ENCODE results near the gene ATP2A1. TPM values are rescaled to one million over a fixed set of nuclear protein-coding genes. Genes with fewer than 3 reads are reported as not detected.

The ATP2A1 gene
- total RNA-seq, 1 donor from 2014 or later: 8.2 TPM

DNA sequence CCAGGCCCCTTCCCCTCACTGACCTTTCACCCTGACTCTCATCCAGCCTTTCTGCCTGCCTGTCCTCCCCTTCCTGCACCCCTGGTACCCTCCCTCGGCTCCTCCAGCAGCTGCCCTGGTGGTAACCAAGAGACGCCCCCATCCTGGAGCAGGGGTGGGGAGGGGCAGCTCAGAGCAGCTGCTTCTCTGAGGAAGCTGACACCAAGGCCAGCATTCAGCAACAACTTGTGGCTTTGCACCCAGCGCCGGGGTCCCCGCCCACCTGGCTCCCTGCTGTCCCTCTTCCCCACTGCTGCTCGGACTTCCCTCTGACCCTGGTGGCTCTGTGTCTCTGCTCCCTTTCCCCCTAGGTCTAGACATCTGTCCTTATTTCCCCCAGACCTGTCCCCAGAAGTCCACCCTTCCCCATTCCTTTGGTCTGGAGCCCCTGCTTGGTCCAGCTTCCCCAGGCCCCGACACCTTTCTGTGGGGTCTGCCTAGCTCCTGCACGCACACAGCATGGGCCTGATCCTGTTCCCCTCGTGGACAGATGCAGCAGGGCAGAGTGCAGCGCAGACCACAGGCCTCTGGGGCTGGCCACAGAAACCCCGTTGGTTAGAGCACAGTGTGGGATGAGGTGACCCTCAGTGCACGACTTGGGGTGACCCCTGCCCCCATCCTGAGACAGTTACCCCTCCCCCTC lies 1.2 kb upstream of the ATP2A1 start:
- no peak overlapping the region for H3K4me3 ChIP-seq
- Mint-ChIP-seq H3K27me3 (ENCODE audit: insufficient read depth, low read depth) (peaks cover 6% of the 10 kb centered on the region), H3K9me3 (no peaks in the 10 kb centered on the region), H3K4me1 (peaks cover 34% of the 10 kb centered on the region), H3K4me3 (peak overlapping the region; percentile 33), H3K27ac (no peak overlapping the region), H3K36me3 (no peaks in the 10 kb centered on the region)
- H3K4me1 ChIP-seq: peaks cover 21% of the 10 kb centered on the region
- H3K9ac ChIP-seq: peak overlapping the region; percentile 27
- peak; percentile 33 for DNase-seq (ENCODE audit: low spot score)
- peaks cover 44% of the 10 kb centered on the region for H3F3A ChIP-seq (ENCODE audit: low read depth)
- no peaks in the 10 kb centered on the region for H3K9me3 ChIP-seq (ENCODE audit: low read depth)
- H2AFZ ChIP-seq (replicated peaks): no peak overlapping the region
- H3K4me2 ChIP-seq: no peak overlapping the region
- peaks cover 10% of the 10 kb centered on the region for H3K79me2 ChIP-seq (ENCODE audit: low read depth)
- TF ChIP-seq EZH2 (IDR thresholded peaks at IDR 0.05) (no peak), EZH2phosphoT487 (IDR thresholded peaks at IDR 0.05) (no peak)
- TF ChIP-seq, protein P1, sequence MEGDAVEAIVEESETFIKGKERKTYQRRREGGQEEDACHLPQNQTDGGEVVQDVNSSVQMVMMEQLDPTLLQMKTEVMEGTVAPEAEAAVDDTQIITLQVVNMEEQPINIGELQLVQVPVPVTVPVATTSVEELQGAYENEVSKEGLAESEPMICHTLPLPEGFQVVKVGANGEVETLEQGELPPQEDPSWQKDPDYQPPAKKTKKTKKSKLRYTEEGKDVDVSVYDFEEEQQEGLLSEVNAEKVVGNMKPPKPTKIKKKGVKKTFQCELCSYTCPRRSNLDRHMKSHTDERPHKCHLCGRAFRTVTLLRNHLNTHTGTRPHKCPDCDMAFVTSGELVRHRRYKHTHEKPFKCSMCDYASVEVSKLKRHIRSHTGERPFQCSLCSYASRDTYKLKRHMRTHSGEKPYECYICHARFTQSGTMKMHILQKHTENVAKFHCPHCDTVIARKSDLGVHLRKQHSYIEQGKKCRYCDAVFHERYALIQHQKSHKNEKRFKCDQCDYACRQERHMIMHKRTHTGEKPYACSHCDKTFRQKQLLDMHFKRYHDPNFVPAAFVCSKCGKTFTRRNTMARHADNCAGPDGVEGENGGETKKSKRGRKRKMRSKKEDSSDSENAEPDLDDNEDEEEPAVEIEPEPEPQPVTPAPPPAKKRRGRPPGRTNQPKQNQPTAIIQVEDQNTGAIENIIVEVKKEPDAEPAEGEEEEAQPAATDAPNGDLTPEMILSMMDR (IDR thresholded peaks at IDR 0.05): no peak
- H3K27me3 ChIP-seq: peaks cover 5% of the 10 kb centered on the region
- H4K20me1 ChIP-seq (ENCODE audit: low read depth): peaks cover 8% of the 10 kb centered on the region
- H3K27ac ChIP-seq: no peak overlapping the region
- H3K36me3 ChIP-seq: no peaks in the 10 kb centered on the region

DNA sequence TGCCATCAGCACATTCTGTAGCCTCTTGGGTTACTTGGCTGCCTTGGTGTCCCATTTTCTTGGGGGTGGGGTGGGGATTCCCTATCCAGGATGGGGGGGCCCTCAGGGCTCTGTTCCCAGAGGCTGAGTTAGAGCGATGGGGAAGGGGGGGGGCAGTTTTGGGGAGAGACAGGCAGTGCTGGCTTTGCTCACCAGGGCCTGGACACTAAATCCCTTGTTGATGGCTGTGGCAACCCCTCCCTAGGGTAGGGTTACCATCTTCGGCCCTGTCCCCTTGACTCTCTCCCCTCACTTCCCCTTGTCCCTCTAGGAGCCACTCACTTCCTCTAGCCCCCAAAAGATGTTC lies 660 bp upstream of the ATP2A1 start:
- H3K27ac Mint-ChIP-seq: peak overlapping the region; percentile 8
- DNase-seq (ENCODE audit: low spot score): no peak
- H3K9me3 Mint-ChIP-seq: no peaks in the 10 kb centered on the region
- Histone ChIP-seq H3K4me2 (peak overlapping the region; percentile 100), H3K79me2 (ENCODE audit: low read depth) (peaks cover 10% of the 10 kb centered on the region), H3K27ac (no peak overlapping the region), H4K20me1 (ENCODE audit: low read depth) (peaks cover 8% of the 10 kb centered on the region), H3K36me3 (no peaks in the 10 kb centered on the region), H3K9me3 (ENCODE audit: low read depth) (no peaks in the 10 kb centered on the region), H3F3A (ENCODE audit: low read depth) (peaks cover 44% of the 10 kb centered on the region), H3K27me3 (peaks cover 5% of the 10 kb centered on the region), H3K4me3 (no peak overlapping the region), H3K9ac (peak overlapping the region; percentile 27), H2AFZ (replicated peaks) (no peak overlapping the region), H3K4me1 (peaks cover 21% of the 10 kb centered on the region)
- peaks cover 8% of the 10 kb centered on the region for H3K27me3 Mint-ChIP-seq (ENCODE audit: insufficient read depth, low read depth)
- H3K4me3 Mint-ChIP-seq: peak overlapping the region; percentile 58
- TF ChIP-seq EZH2phosphoT487 (IDR thresholded peaks at IDR 0.05): no peak
- no peak for TF ChIP-seq EZH2 (IDR thresholded peaks at IDR 0.05)
- TF ChIP-seq, protein P1 (IDR thresholded peaks at IDR 0.05): no peak
- no peaks in the 10 kb centered on the region for H3K36me3 Mint-ChIP-seq
- peaks cover 39% of the 10 kb centered on the region for H3K4me1 Mint-ChIP-seq

DNA sequence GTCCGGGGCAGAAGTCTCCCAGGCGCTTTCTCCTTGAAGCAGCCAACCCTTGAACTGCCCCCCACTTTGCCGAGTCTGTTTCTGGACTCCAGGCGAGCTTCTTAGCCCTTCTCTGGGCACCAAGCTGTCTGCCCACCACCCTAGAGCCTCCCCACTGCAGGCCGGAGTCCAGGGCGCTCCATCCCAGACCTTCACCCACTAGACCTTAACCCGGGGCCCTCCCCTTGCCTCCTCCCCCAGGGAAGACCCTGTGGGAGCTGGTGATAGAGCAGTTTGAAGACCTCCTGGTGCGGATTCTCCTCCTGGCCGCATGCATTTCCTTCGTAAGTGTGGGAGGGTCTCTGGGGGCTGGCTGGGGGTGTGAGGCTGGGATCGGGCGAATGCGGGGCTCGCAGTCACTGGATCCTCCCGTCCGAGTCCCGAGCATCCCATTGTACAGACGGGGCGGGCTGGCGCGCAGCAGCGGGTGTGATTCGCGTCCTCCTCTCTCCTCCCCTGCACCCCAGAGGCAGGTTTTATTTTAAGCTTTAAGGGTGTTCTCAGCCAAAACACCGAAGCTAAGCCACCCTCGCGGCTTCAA lies 1.1 kb downstream of the ATP2A1 start:
- Mint-ChIP-seq H3K4me1 (peaks cover 54% of the 10 kb centered on the region), H3K27me3 (ENCODE audit: insufficient read depth, low read depth) (peaks cover 10% of the 10 kb centered on the region), H3K27ac (no peak overlapping the region), H3K36me3 (no peaks in the 10 kb centered on the region), H3K4me3 (peak overlapping the region; percentile 94), H3K9me3 (no peaks in the 10 kb centered on the region)
- Histone ChIP-seq H4K20me1 (ENCODE audit: low read depth) (peaks cover 8% of the 10 kb centered on the region), H3K27me3 (peaks cover 5% of the 10 kb centered on the region), H3K9me3 (ENCODE audit: low read depth) (no peaks in the 10 kb centered on the region), H3K4me3 (peak overlapping the region; percentile 95), H3K4me2 (peak overlapping the region; percentile 100), H2AFZ (replicated peaks) (peak overlapping the region; percentile 97), H3K4me1 (peaks cover 21% of the 10 kb centered on the region), H3K36me3 (no peaks in the 10 kb centered on the region), H3F3A (ENCODE audit: low read depth) (peaks cover 44% of the 10 kb centered on the region), H3K9ac (peak overlapping the region; percentile 83), H3K27ac (no peak overlapping the region), H3K79me2 (ENCODE audit: low read depth) (peaks cover 10% of the 10 kb centered on the region)
- TF ChIP-seq EZH2 (IDR thresholded peaks at IDR 0.05) (no peak), EZH2phosphoT487 (IDR thresholded peaks at IDR 0.05) (no peak)
- TF ChIP-seq, protein P1 (IDR thresholded peaks at IDR 0.05): no peak
- peak; percentile 16 for DNase-seq (ENCODE audit: low spot score)

Data from neural progenitor cell (in vitro differentiated cells).